GM23338 (cell line): ENCODE measurements around the gene MYLK. TPM values are rescaled to one million over a fixed set of nuclear protein-coding genes. Genes with fewer than 3 reads are reported as not detected.

Experiments
- ATAC-seq: fragments of 200-7000 bp; cut with Tn5 transposase; 3 replicates; pipeline ENCODE4 v1.9.1; 2020
- DNase-seq: peaks from one replicate; pipeline ENCODE4 v3.0.0-alpha.2; 2015; ENCODE audit warnings: low spot score
- H2AFZ ChIP-seq: fragments of 200-600 bp; sonication (generic); 2 replicates; pipeline ENCODE4 v1.8.0; 2016; ENCODE audit warnings: antibody characterized with exemption, mild to moderate bottlenecking, moderate library complexity
- H3F3A ChIP-seq: fragments of 200-600 bp; sonication (generic); replicated peaks from 2 replicates; pipeline ENCODE4 v1.8.0; 2017; ENCODE audit warnings: antibody characterized with exemption, mixed run types, low read depth
- H3K27ac ChIP-seq: fragments of 200-600 bp; sonication (generic); 2 replicates; pipeline ENCODE4 v1.6.1; 2016; ENCODE audit warnings: low read depth
- H3K27me3 ChIP-seq: fragments of 200-600 bp; sonication (generic); 2 replicates; pipeline ENCODE4 v1.8.0; 2016; ENCODE audit warnings: mild to moderate bottlenecking, mixed run types, moderate library complexity; ENCODE audit not compliant: insufficient read depth
- H3K36me3 ChIP-seq: fragments of 200-600 bp; sonication (generic); 2 replicates; pipeline ENCODE4 v1.8.0; 2016; ENCODE audit warnings: mild to moderate bottlenecking; ENCODE audit not compliant: insufficient read depth
- H3K4me1 ChIP-seq: fragments of 200-600 bp; sonication (generic); 2 replicates; pipeline ENCODE4 v1.8.0; 2016; ENCODE audit warnings: mild to moderate bottlenecking, moderate library complexity; ENCODE audit not compliant: insufficient read depth
- H3K4me2 ChIP-seq: fragments of 200-600 bp; sonication (generic); 2 replicates; pipeline ENCODE4 v1.7.1; 2017; ENCODE audit warnings: mixed run types
- H3K4me3 ChIP-seq: fragments of 200-600 bp; sonication (generic); 2 replicates; pipeline ENCODE4 v1.6.1; 2016; ENCODE audit warnings: mixed run types
- H3K79me2 ChIP-seq: fragments of 200-600 bp; sonication (generic); replicated peaks from 2 replicates; pipeline ENCODE4 v1.8.0; 2017; ENCODE audit warnings: mild to moderate bottlenecking; ENCODE audit not compliant: insufficient read depth
- H3K9me2 ChIP-seq: fragments of 200-600 bp; sonication (generic); 2 replicates; pipeline ENCODE4 v1.8.0; 2017; ENCODE audit not compliant: insufficient read depth
- H4K20me1 ChIP-seq: fragments of 200-600 bp; sonication (generic); replicated peaks from 2 replicates; pipeline ENCODE4 v1.8.0; 2017; ENCODE audit warnings: mild to moderate bottlenecking; ENCODE audit not compliant: insufficient read depth
- H3K27ac Mint-ChIP-seq: 2 replicates; pipeline ENCODE4 v1.8.0; 2020; ENCODE audit warnings: inconsistent platforms, mild to moderate bottlenecking, moderate library complexity, mixed read lengths
- H3K27me3 Mint-ChIP-seq: 3 replicates; pipeline ENCODE4 v1.8.0; 2022; ENCODE audit warnings: low read depth, mild to moderate bottlenecking, moderate library complexity, mixed read lengths, inconsistent platforms; ENCODE audit not compliant: insufficient read depth, poor library complexity
- H3K36me3 Mint-ChIP-seq: 3 replicates; pipeline ENCODE4 v1.8.0; 2021; ENCODE audit warnings: low read depth, mild to moderate bottlenecking, inconsistent platforms, moderate library complexity, mixed read lengths
- H3K4me1 Mint-ChIP-seq: 3 replicates; pipeline ENCODE4 v1.8.0; 2020; ENCODE audit warnings: mild to moderate bottlenecking, inconsistent platforms, mixed read lengths
- H3K4me3 Mint-ChIP-seq: 3 replicates; pipeline ENCODE4 v1.8.0; 2021; ENCODE audit warnings: moderate library complexity, mild to moderate bottlenecking, inconsistent platforms, mixed read lengths
- H3K9me3 Mint-ChIP-seq: 3 replicates; pipeline ENCODE4 v1.8.0; 2020; ENCODE audit warnings: moderate library complexity, mild to moderate bottlenecking, inconsistent platforms, mixed read lengths
- CREB1 ChIP-seq: fragments of 250-450 bp; sonication (Bioruptor Pico); IDR thresholded peaks from 2 replicates; pipeline ENCODE4 v1.5.0; 2020; ENCODE audit warnings: low read depth, mild to moderate bottlenecking, moderate library complexity
- CTCF ChIP-seq, 2 experiments: fragments of 200-600 bp in 1 of 2; sonication (generic) in 1 of 2; conservative IDR thresholded peaks; 2 replicates each; pipeline versions ENCODE4 v1.5.1 to v1.6.1; 2016 to 2017; ENCODE audit warnings: antibody characterized with exemption in 2 of 2, low read depth in 2 of 2, mild to moderate bottlenecking in 2 of 2, moderate library complexity in 1 of 2
- EZH2phosphoT487 ChIP-seq: fragments of 200-600 bp; sonication (generic); IDR thresholded peaks from one replicate; pipeline ENCODE4 v1.8.1; 2018; ENCODE audit warnings: antibody characterized with exemption; ENCODE audit not compliant: unreplicated experiment
- NANOG ChIP-seq: IDR thresholded peaks from 2 replicates; pipeline ENCODE4 v1.6.1; 2016; ENCODE audit warnings: antibody characterized with exemption, borderline replicate concordance
- POLR2AphosphoS5 ChIP-seq: IDR thresholded peaks from 2 replicates; pipeline ENCODE4 v1.6.1; 2016; ENCODE audit warnings: antibody characterized with exemption, low read depth
- REST ChIP-seq: IDR thresholded peaks from one replicate; pipeline ENCODE4 v1.6.1; 2018; ENCODE audit warnings: antibody characterized with exemption; ENCODE audit not compliant: unreplicated experiment
- STAT1 ChIP-seq: IDR thresholded peaks from one replicate; pipeline ENCODE4 v1.6.1; 2016; ENCODE audit warnings: antibody characterized with exemption; ENCODE audit not compliant: unreplicated experiment
- ZNF114 ChIP-seq: fragments of 250-450 bp; sonication (Bioruptor Pico); IDR thresholded peaks from 2 replicates; pipeline ENCODE4 v1.5.0; 2020; ENCODE audit warnings: mild to moderate bottlenecking, moderate library complexity
- ZNF331 ChIP-seq: fragments of 250-450 bp; sonication (Bioruptor Pico); IDR thresholded peaks from 2 replicates; pipeline ENCODE4 v1.5.0; 2020; ENCODE audit warnings: low read depth, mild to moderate bottlenecking, moderate library complexity
- ZNF462 ChIP-seq: fragments of 250-450 bp; sonication (Bioruptor Pico); IDR thresholded peaks from 2 replicates; pipeline ENCODE4 v1.5.0; 2020; ENCODE audit warnings: mild to moderate bottlenecking, moderate library complexity
- polyA plus RNA-seq: library from polyadenylated mRNA; unstranded; fragments of >200 nt; fragmentation: Nextera tagmentation; extraction: Ambion mirVana; gene quantifications from 2 replicates; pipeline ENCODE4 v1.2.1, GENCODE V29; 2016
- total RNA-seq: library from RNA; depleted of rRNA; stranded (reverse); fragments of >200 nt; shearing (Covaris generic); gene quantifications from 2 replicates; pipeline ENCODE4 v1.2.3, GENCODE V29; 2014

MYLK gene
- total and polyA plus RNA-seq, 2 experiments from 2014 or later: 11.5 to 17.9 TPM

GRCh38 chr3:123688241-123688747 is 195.8 kb downstream of the MYLK start:
- Histone ChIP-seq H3K36me3 (no peaks in the 10 kb centered on the region), H3K4me1 (peaks cover 5% of the 10 kb centered on the region; the same call in 1 of the 2 replicates), H2AFZ (no peak overlapping the region), H3K79me2 (no peaks in the 10 kb centered on the region), H3K4me3 (no peak overlapping the region), H3K4me2 (no peak overlapping the region), H3K27ac (no peak overlapping the region), H3F3A (no peaks in the 10 kb centered on the region), H3K9me2 (no peaks in the 10 kb centered on the region), H3K27me3 (no peaks in the 10 kb centered on the region), H4K20me1 (no peaks in the 10 kb centered on the region)
- Mint-ChIP-seq H3K36me3 (no peaks in the 10 kb centered on the region; the same call in 2 of the 3 replicates), H3K27ac (peak overlapping the region; percentile 7; the same call in 1 of the 2 replicates), H3K9me3 (no peaks in the 10 kb centered on the region), H3K27me3 (peaks cover 1% of the 10 kb centered on the region), H3K4me3 (no peak overlapping the region), H3K4me1 (peaks cover 21% of the 10 kb centered on the region)
- DNase-seq: no peak
- no peak for TF ChIP-seq CREB1 (CRISPR knock-in tag)
- no peak for TF ChIP-seq POLR2AphosphoS5
- no peak for TF ChIP-seq ZNF331 (CRISPR knock-in tag)
- TF ChIP-seq ZNF114 (CRISPR knock-in tag): no peak
- TF ChIP-seq EZH2phosphoT487: no peak
- TF ChIP-seq NANOG: no peak
- ATAC-seq: no peak

- Mint-ChIP-seq H3K4me3 (no peak overlapping the region), H3K4me1 (peaks cover 16% of the 10 kb centered on the region), H3K27me3 (peaks cover 1% of the 10 kb centered on the region), H3K27ac (no peak overlapping the region), H3K36me3 (no peaks in the 10 kb centered on the region; the same call in 2 of the 3 replicates), H3K9me3 (no peaks in the 10 kb centered on the region)
- DNase-seq (no peak), ATAC-seq (no peak)
- Histone ChIP-seq H3K4me1 (peaks cover 5% of the 10 kb centered on the region; the same call in 1 of the 2 replicates), H3K4me3 (no peak overlapping the region), H3K36me3 (no peaks in the 10 kb centered on the region), H3K27ac (no peak overlapping the region), H3K27me3 (no peaks in the 10 kb centered on the region), H3K9me2 (no peaks in the 10 kb centered on the region), H3F3A (no peaks in the 10 kb centered on the region), H4K20me1 (no peaks in the 10 kb centered on the region), H3K79me2 (no peaks in the 10 kb centered on the region), H2AFZ (no peak overlapping the region), H3K4me2 (no peak overlapping the region)
- TF ChIP-seq NANOG (no peak), POLR2AphosphoS5 (no peak), ZNF462 (CRISPR knock-in tag) (no peak), ZNF331 (CRISPR knock-in tag) (no peak), ZNF114 (CRISPR knock-in tag) (no peak), STAT1 (no peak), CTCF (conservative IDR thresholded peaks at IDR 0.05; ENCODE audit: low read depth in 2 of 2) (no peak), REST (no peak), CREB1 (CRISPR knock-in tag) (no peak)
Observed at GRCh38 chr3:123687286-123687685, 196.8 kb downstream of the MYLK start.
